ENCODE data around the gene RBFOX2.
"Not testable (repeated sequence)": the region's sequence is repeated elsewhere in the genome, so short reads cannot be mapped to it uniquely, and the experiment has no call there.

The RBFOX2 gene

GRCh38 chr22:36048911-36049677 is 20.5 kb upstream of the RBFOX2 start:
- H3K9me3 ChIP-seq (ENCODE audit: severe bottlenecking), result no peaks in the 10 kb centered on the region
- H3K4me3 ChIP-seq (ENCODE audit: low read depth, low read length), result no peak overlapping the region
- TF ChIP-seq, protein P1, sequence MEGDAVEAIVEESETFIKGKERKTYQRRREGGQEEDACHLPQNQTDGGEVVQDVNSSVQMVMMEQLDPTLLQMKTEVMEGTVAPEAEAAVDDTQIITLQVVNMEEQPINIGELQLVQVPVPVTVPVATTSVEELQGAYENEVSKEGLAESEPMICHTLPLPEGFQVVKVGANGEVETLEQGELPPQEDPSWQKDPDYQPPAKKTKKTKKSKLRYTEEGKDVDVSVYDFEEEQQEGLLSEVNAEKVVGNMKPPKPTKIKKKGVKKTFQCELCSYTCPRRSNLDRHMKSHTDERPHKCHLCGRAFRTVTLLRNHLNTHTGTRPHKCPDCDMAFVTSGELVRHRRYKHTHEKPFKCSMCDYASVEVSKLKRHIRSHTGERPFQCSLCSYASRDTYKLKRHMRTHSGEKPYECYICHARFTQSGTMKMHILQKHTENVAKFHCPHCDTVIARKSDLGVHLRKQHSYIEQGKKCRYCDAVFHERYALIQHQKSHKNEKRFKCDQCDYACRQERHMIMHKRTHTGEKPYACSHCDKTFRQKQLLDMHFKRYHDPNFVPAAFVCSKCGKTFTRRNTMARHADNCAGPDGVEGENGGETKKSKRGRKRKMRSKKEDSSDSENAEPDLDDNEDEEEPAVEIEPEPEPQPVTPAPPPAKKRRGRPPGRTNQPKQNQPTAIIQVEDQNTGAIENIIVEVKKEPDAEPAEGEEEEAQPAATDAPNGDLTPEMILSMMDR (IDR thresholded peaks at IDR 0.05; ENCODE audit: low read depth, low read length), result no peak
- H3K36me3 ChIP-seq, result no peaks in the 10 kb centered on the region
- H3K27me3 ChIP-seq (ENCODE audit: insufficient read depth, low read depth, severe bottlenecking), result peaks cover 13% of the 10 kb centered on the region
- no peak overlapping the region for H3K27ac ChIP-seq
- no peak for DNase-seq

DNA sequence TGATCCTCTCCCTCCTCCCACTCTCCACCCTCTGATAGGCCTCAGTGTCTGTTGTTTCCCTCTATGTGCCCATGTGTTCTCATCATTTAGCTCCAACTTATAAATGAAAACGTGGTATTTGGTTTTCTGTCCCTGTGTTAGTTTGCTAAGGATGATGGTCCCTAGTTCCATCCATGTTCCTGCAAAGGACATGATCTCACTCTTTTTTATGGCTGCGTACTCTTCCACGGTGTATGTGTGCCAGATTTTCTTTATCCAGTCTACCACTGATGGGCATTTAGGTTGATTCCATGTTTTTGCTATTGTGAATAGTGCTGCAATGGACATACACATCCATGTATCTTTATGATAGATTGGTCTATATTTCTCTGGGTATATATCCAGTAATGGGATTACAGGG is 15.9 kb upstream of the RBFOX2 start:
- not testable (repeated sequence) for H3K4me3 ChIP-seq (ENCODE audit: low read depth, low read length); H3K27ac ChIP-seq; H3K36me3 ChIP-seq; H3K9me3 ChIP-seq (ENCODE audit: severe bottlenecking); DNase-seq
- peaks cover 21% of the 10 kb centered on the region for H3K27me3 ChIP-seq (ENCODE audit: insufficient read depth, low read depth, severe bottlenecking)

- Histone ChIP-seq H3K27me3 (ENCODE audit: insufficient read depth, low read depth, severe bottlenecking) (peaks cover 39% of the 10 kb centered on the region), H3K27ac (no peak overlapping the region), H3K4me3 (ENCODE audit: low read depth, low read length) (no peak overlapping the region), H3K36me3 (no peaks in the 10 kb centered on the region), H3K9me3 (ENCODE audit: severe bottlenecking) (no peaks in the 10 kb centered on the region)
- no peak for DNase-seq
- TF ChIP-seq, protein P1 (IDR thresholded peaks at IDR 0.05; ENCODE audit: low read depth, low read length), result no peak
Measured at GRCh38 chr22:36042240-36042639, 13.6 kb upstream of the RBFOX2 start.

- Histone ChIP-seq H3K36me3 (no peaks in the 10 kb centered on the region), H3K27me3 (ENCODE audit: insufficient read depth, low read depth, severe bottlenecking) (peaks cover 57% of the 10 kb centered on the region)
- DNase-seq, result no peak
Measured at GRCh38 chr22:36039125-36039524, 10.5 kb upstream of the RBFOX2 start.

GRCh38 chr22:36037102-36037758 is 8.6 kb upstream of the RBFOX2 start:
- DNase-seq, result no peak
- H3K27me3 ChIP-seq (ENCODE audit: insufficient read depth, low read depth, severe bottlenecking), result peaks cover 57% of the 10 kb centered on the region
- TF ChIP-seq, protein P1 (IDR thresholded peaks at IDR 0.05; ENCODE audit: low read depth, low read length), result no peak
- no peaks in the 10 kb centered on the region for H3K36me3 ChIP-seq
- H3K4me3 ChIP-seq (ENCODE audit: low read depth, low read length), result no peak overlapping the region
- no peaks in the 10 kb centered on the region for H3K9me3 ChIP-seq (ENCODE audit: severe bottlenecking)
- H3K27ac ChIP-seq, result no peak overlapping the region

More at GRCh38 chr22:36039125-36039524, 10.5 kb upstream of the RBFOX2 start:
- H3K4me3 ChIP-seq (ENCODE audit: low read depth, low read length), result no peak overlapping the region
- TF ChIP-seq, protein P1 (IDR thresholded peaks at IDR 0.05; ENCODE audit: low read depth, low read length), result no peak
- no peak overlapping the region for H3K27ac ChIP-seq
- H3K9me3 ChIP-seq (ENCODE audit: severe bottlenecking), result no peaks in the 10 kb centered on the region

DNA sequence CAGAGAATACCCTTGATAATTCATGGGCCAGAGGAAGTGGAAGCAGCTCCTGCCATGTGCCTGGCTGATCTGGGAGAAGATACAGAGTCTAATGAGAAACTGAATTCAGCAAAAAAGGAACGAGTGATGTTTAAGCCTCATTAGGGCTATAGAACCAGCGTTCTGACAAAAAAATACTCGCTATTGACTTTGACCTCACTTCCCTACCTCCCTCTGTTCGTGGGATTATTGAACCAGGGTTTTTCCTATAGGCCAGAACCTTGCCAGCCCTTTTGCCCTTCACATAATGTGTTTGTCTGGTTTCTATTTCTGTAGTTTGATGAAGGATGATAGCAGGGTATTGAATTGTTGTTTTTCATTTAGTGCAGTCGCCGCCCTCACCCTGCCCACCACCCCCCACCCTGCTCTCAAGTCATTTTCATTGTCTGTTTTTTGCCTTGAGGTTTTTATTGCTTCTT is 7.6 kb upstream of the RBFOX2 start:
- H3K27ac ChIP-seq, result no peak overlapping the region
- no peak for DNase-seq
- H3K36me3 ChIP-seq, result no peaks in the 10 kb centered on the region
- peaks cover 53% of the 10 kb centered on the region for H3K27me3 ChIP-seq (ENCODE audit: insufficient read depth, low read depth, severe bottlenecking)
- H3K4me3 ChIP-seq (ENCODE audit: low read depth, low read length), result no peak overlapping the region
- TF ChIP-seq, protein P1 (IDR thresholded peaks at IDR 0.05; ENCODE audit: low read depth, low read length), result no peak
- H3K9me3 ChIP-seq (ENCODE audit: severe bottlenecking), result no peaks in the 10 kb centered on the region
